ENCODE measurements around the gene PATJ.

Gene PATJ

DNA sequence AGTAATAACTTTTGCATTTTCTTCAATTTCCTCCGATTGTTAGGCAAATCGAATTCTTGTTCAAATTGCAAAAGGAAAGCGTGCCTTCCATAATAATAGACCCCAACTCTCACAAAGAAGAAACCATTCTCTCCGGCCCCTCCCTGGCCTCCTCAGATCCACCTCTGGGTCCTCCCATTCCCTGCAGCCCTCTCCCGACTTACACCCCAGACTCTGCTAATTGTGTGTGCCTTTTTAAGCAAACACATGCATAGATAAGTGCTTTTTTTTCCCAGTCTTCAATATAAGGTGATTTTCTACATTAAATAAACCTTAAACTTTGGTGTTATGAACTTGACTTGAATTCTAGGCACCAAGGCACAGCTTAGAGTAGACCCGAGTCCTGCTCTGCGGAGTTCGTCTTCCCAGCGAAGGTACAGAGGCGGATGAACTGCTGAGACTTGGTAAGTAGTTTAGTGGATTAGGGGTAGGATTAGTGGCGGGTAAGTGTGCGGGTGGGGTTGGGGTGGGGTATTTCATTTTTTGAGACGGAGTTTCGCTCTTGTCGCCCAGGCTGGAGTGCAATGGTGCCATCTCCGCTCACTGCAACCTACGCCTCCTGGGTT, 453.9 kb downstream of the PATJ start:
- peaks cover 49% of the 10 kb centered on the region for H3K79me2 ChIP-seq (ENCODE audit: control insufficient read depth, insufficient read depth, low read length)
- peak overlapping the region; percentile 74 for H3K4ac ChIP-seq (ENCODE audit: low read depth, low read length)
- peak overlapping the region; percentile 100 for H3K9ac ChIP-seq (ENCODE audit: low read length)
- H3K4me1 ChIP-seq (ENCODE audit: control insufficient read depth, low read depth, low read length) = peaks cover 1% of the 10 kb centered on the region
- H3K27ac ChIP-seq (ENCODE audit: low read depth, low read length) = peak overlapping the region; percentile 79
- H3K4me3 ChIP-seq (ENCODE audit: low read length) = peak overlapping the region; percentile 58
- peak overlapping the region; percentile 98 for H3K18ac ChIP-seq (ENCODE audit: low read length)
- no peak overlapping the region for H2BK15ac ChIP-seq (replicated peaks; ENCODE audit: low read depth)
- H3K23ac ChIP-seq (ENCODE audit: low read length) = no peak overlapping the region
- H2BK120ac ChIP-seq (ENCODE audit: low read depth, low read length) = no peak overlapping the region
- peak; percentile 53 for DNase-seq
- no peaks in the 10 kb centered on the region for H3K79me1 ChIP-seq (ENCODE audit: low read length)
- H3K27me3 ChIP-seq (ENCODE audit: insufficient read depth, low read length, poor library complexity) = no peaks in the 10 kb centered on the region
- H4K5ac ChIP-seq (ENCODE audit: low read length) = no peak overlapping the region
- peak overlapping the region; percentile 57 for H2BK5ac ChIP-seq (ENCODE audit: low read length)
- WGBS (ENCODE audit: extremely low coverage, insufficient coverage, low lambda C conversion rate) = no CpG with 5 or more reads among the region's 17 CpGs
- H3K36me3 ChIP-seq (ENCODE audit: control insufficient read depth, insufficient read depth, low read length) = peaks cover 3% of the 10 kb centered on the region
- no peak overlapping the region for H4K8ac ChIP-seq (ENCODE audit: low read depth, low read length)
- H3K56ac ChIP-seq (ENCODE audit: low read length) = peak overlapping the region; percentile 80
- peak overlapping the region; percentile 21 for H3K4me2 ChIP-seq (ENCODE audit: low read length)
- no peak overlapping the region for H2AK5ac ChIP-seq (ENCODE audit: low read length)

GRCh38 chr1:62198069-62198780, 455.9 kb downstream of the PATJ start:
- H4K8ac ChIP-seq (ENCODE audit: low read depth, low read length) = peak overlapping the region; percentile 88
- no peak overlapping the region for H2AK5ac ChIP-seq (ENCODE audit: low read length)
- peaks cover 61% of the 10 kb centered on the region for H3K79me2 ChIP-seq (ENCODE audit: control insufficient read depth, insufficient read depth, low read length)
- H3K27ac ChIP-seq (ENCODE audit: low read depth, low read length) = peak overlapping the region; percentile 93
- no peaks in the 10 kb centered on the region for H3K79me1 ChIP-seq (ENCODE audit: low read length)
- peak overlapping the region; percentile 51 for H2BK120ac ChIP-seq (ENCODE audit: low read depth, low read length)
- no peaks in the 10 kb centered on the region for H3K27me3 ChIP-seq (ENCODE audit: insufficient read depth, low read length, poor library complexity)
- H3K56ac ChIP-seq (ENCODE audit: low read length) = peak overlapping the region; percentile 79
- H3K4me2 ChIP-seq (ENCODE audit: low read length) = peak overlapping the region; percentile 47
- peak overlapping the region; percentile 71 for H3K9ac ChIP-seq (ENCODE audit: low read length)
- WGBS (ENCODE audit: extremely low coverage, insufficient coverage, low lambda C conversion rate) = no CpG with 5 or more reads among the region's 14 CpGs
- peak overlapping the region; percentile 19 for H3K4me3 ChIP-seq (ENCODE audit: low read length)
- H3K36me3 ChIP-seq (ENCODE audit: control insufficient read depth, insufficient read depth, low read length) = peaks cover 3% of the 10 kb centered on the region
- H3K4ac ChIP-seq (ENCODE audit: low read depth, low read length) = peak overlapping the region; percentile 28
- no peak overlapping the region for H4K5ac ChIP-seq (ENCODE audit: low read length)
- peak overlapping the region; percentile 84 for H3K18ac ChIP-seq (ENCODE audit: low read length)
- H2BK15ac ChIP-seq (replicated peaks; ENCODE audit: low read depth) = no peak overlapping the region
- H3K4me1 ChIP-seq (ENCODE audit: control insufficient read depth, low read depth, low read length) = peaks cover 1% of the 10 kb centered on the region
- peak; percentile 88 for DNase-seq
- H2BK5ac ChIP-seq (ENCODE audit: low read length) = peak overlapping the region; percentile 47
- no peak overlapping the region for H3K23ac ChIP-seq (ENCODE audit: low read length)

GRCh38 chr1:62198781-62199125, 456.5 kb downstream of the PATJ start:
- Histone ChIP-seq H3K56ac (ENCODE audit: low read length) (peak overlapping the region; percentile 79), H3K18ac (ENCODE audit: low read length) (peak overlapping the region; percentile 99), H2AK5ac (ENCODE audit: low read length) (no peak overlapping the region), H3K79me2 (ENCODE audit: control insufficient read depth, insufficient read depth, low read length) (peaks cover 65% of the 10 kb centered on the region), H3K36me3 (ENCODE audit: control insufficient read depth, insufficient read depth, low read length) (peaks cover 3% of the 10 kb centered on the region), H3K4me1 (ENCODE audit: control insufficient read depth, low read depth, low read length) (peaks cover 1% of the 10 kb centered on the region), H4K8ac (ENCODE audit: low read depth, low read length) (peak overlapping the region; percentile 88), H3K9ac (ENCODE audit: low read length) (peak overlapping the region; percentile 71), H3K79me1 (ENCODE audit: low read length) (no peaks in the 10 kb centered on the region), H2BK15ac (replicated peaks; ENCODE audit: low read depth) (peak overlapping the region; percentile 86), H3K4ac (ENCODE audit: low read depth, low read length) (no peak overlapping the region), H3K4me3 (ENCODE audit: low read length) (peak overlapping the region; percentile 19), H2BK5ac (ENCODE audit: low read length) (peak overlapping the region; percentile 47), H4K5ac (ENCODE audit: low read length) (peak overlapping the region; percentile 26), H2BK120ac (ENCODE audit: low read depth, low read length) (peak overlapping the region; percentile 51), H3K27ac (ENCODE audit: low read depth, low read length) (peak overlapping the region; percentile 93), H3K23ac (ENCODE audit: low read length) (no peak overlapping the region), H3K4me2 (ENCODE audit: low read length) (peak overlapping the region; percentile 47), H3K27me3 (ENCODE audit: insufficient read depth, low read length, poor library complexity) (no peaks in the 10 kb centered on the region)
- WGBS (ENCODE audit: extremely low coverage, insufficient coverage, low lambda C conversion rate) = no CpG with 5 or more reads among the region's 3 CpGs
- peak; percentile 89 for DNase-seq

DNA sequence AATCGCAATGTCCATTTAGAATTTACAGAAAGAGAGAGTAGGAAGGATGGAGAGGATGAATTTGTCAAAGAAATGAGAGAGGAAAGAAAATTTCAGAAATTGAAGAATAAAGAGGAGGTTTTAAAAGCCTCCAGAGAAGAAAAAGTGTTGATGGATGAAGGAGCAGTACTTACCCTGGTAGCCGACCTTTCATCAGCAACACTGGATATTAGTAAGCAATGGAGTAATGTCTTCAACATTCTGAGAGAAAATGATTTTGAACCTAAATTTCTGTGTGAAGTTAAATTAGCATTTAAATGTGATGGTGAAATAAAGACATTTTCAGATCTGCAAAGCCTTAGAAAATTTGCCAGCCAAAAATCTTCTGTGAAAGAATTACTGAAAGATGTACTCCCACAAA, 464.9 kb downstream of the PATJ start:
- H4K5ac ChIP-seq (ENCODE audit: low read length) = no peak overlapping the region
- H3K4me3 ChIP-seq (ENCODE audit: low read length) = no peak overlapping the region
- H3K9ac ChIP-seq (ENCODE audit: low read length) = no peak overlapping the region
- no peak overlapping the region for H3K18ac ChIP-seq (ENCODE audit: low read length)
- no peak overlapping the region for H3K56ac ChIP-seq (ENCODE audit: low read length)
- no peak for DNase-seq
- no peak overlapping the region for H3K4ac ChIP-seq (ENCODE audit: low read depth, low read length)
- no peak overlapping the region for H3K23ac ChIP-seq (ENCODE audit: low read length)
- H3K4me2 ChIP-seq (ENCODE audit: low read length) = no peak overlapping the region
- no peak overlapping the region for H2BK120ac ChIP-seq (ENCODE audit: low read depth, low read length)
- H3K36me3 ChIP-seq (ENCODE audit: control insufficient read depth, insufficient read depth, low read length) = peaks cover 23% of the 10 kb centered on the region
- no peak overlapping the region for H2BK15ac ChIP-seq (replicated peaks; ENCODE audit: low read depth)
- H3K4me1 ChIP-seq (ENCODE audit: control insufficient read depth, low read depth, low read length) = no peaks in the 10 kb centered on the region
- no CpG with 5 or more reads among the region's 2 CpGs for WGBS (ENCODE audit: extremely low coverage, insufficient coverage, low lambda C conversion rate)
- H2BK5ac ChIP-seq (ENCODE audit: low read length) = no peak overlapping the region
- H3K27me3 ChIP-seq (ENCODE audit: insufficient read depth, low read length, poor library complexity) = no peaks in the 10 kb centered on the region
- no peak overlapping the region for H3K27ac ChIP-seq (ENCODE audit: low read depth, low read length)
- peaks cover 27% of the 10 kb centered on the region for H3K79me2 ChIP-seq (ENCODE audit: control insufficient read depth, insufficient read depth, low read length)
- no peak overlapping the region for H2AK5ac ChIP-seq (ENCODE audit: low read length)
- H3K79me1 ChIP-seq (ENCODE audit: low read length) = peaks cover 14% of the 10 kb centered on the region
- H4K8ac ChIP-seq (ENCODE audit: low read depth, low read length) = no peak overlapping the region

GRCh38 chr1:62208087-62208486, 465.8 kb downstream of the PATJ start:
- H3K4me1 ChIP-seq (ENCODE audit: control insufficient read depth, low read depth, low read length) = no peaks in the 10 kb centered on the region
- no peak overlapping the region for H3K23ac ChIP-seq (ENCODE audit: low read length)
- peaks cover 23% of the 10 kb centered on the region for H3K36me3 ChIP-seq (ENCODE audit: control insufficient read depth, insufficient read depth, low read length)
- no peak overlapping the region for H2BK120ac ChIP-seq (ENCODE audit: low read depth, low read length)
- H3K79me2 ChIP-seq (ENCODE audit: control insufficient read depth, insufficient read depth, low read length) = peaks cover 22% of the 10 kb centered on the region
- H3K79me1 ChIP-seq (ENCODE audit: low read length) = peaks cover 14% of the 10 kb centered on the region
- H3K4me2 ChIP-seq (ENCODE audit: low read length) = no peak overlapping the region
- DNase-seq = no peak
- H3K27ac ChIP-seq (ENCODE audit: low read depth, low read length) = no peak overlapping the region
- H3K9ac ChIP-seq (ENCODE audit: low read length) = no peak overlapping the region
- H4K5ac ChIP-seq (ENCODE audit: low read length) = no peak overlapping the region
- H2AK5ac ChIP-seq (ENCODE audit: low read length) = no peak overlapping the region
- no peaks in the 10 kb centered on the region for H3K27me3 ChIP-seq (ENCODE audit: insufficient read depth, low read length, poor library complexity)
- no CpG with 5 or more reads among the region's 5 CpGs for WGBS (ENCODE audit: extremely low coverage, insufficient coverage, low lambda C conversion rate)
- no peak overlapping the region for H3K18ac ChIP-seq (ENCODE audit: low read length)
- no peak overlapping the region for H4K8ac ChIP-seq (ENCODE audit: low read depth, low read length)
- H2BK15ac ChIP-seq (replicated peaks; ENCODE audit: low read depth) = no peak overlapping the region
- H3K4me3 ChIP-seq (ENCODE audit: low read length) = no peak overlapping the region
- H3K4ac ChIP-seq (ENCODE audit: low read depth, low read length) = no peak overlapping the region
- H3K56ac ChIP-seq (ENCODE audit: low read length) = no peak overlapping the region
- no peak overlapping the region for H2BK5ac ChIP-seq (ENCODE audit: low read length)
